IPS-18c (cell line): Measurements from ENCODE around the gene SLC12A7.
"Not testable (repeated sequence)": the region's sequence is repeated elsewhere in the genome, so short reads cannot be mapped to it uniquely, and the experiment has no call there.

ENCODE experiments used
- H3K4me3 ChIP-seq: 2 replicates; pipeline ENCODE4 v1.7.0; 2013; ENCODE audit warnings: low read depth, mild to moderate bottlenecking, low read length, moderate library complexity; ENCODE audit not compliant: insufficient read depth
- H3K9me3 ChIP-seq: one replicate; pipeline ENCODE4 v1.6.1; 2013; ENCODE audit warnings: mild to moderate bottlenecking, low read length, moderate library complexity; ENCODE audit not compliant: control insufficient read depth, insufficient read depth

SLC12A7 gene

GRCh38 chr5:1094670-1095190 lies 17.1 kb downstream of the SLC12A7 start:
- Histone ChIP-seq H3K9me3 (no peaks in the 10 kb centered on the region), H3K4me3 (no peak overlapping the region)

GRCh38 chr5:1093361-1093760 lies 18.5 kb downstream of the SLC12A7 start:
- no peaks in the 10 kb centered on the region for H3K9me3 ChIP-seq
- H3K4me3 ChIP-seq: no peak overlapping the region

GRCh38 chr5:1092122-1092521 lies 19.7 kb downstream of the SLC12A7 start:
- H3K9me3 ChIP-seq: no peaks in the 10 kb centered on the region
- no peak overlapping the region for H3K4me3 ChIP-seq

- H3K9me3 ChIP-seq: no peaks in the 10 kb centered on the region
These were observed 20.2 kb downstream of the SLC12A7 start for GRCh38 chr5:1091632-1092031.

GRCh38 chr5:1090538-1090937 lies 21.3 kb downstream of the SLC12A7 start:
- H3K4me3 ChIP-seq: no peak overlapping the region

More at GRCh38 chr5:1091632-1092031, 20.2 kb downstream of the SLC12A7 start:
- H3K4me3 ChIP-seq: no peak overlapping the region

GRCh38 chr5:1089621-1090040 lies 22.2 kb downstream of the SLC12A7 start:
- H3K4me3 ChIP-seq: no peak overlapping the region
- no peaks in the 10 kb centered on the region for H3K9me3 ChIP-seq

More at GRCh38 chr5:1090538-1090937, 21.3 kb downstream of the SLC12A7 start:
- H3K9me3 ChIP-seq: no peaks in the 10 kb centered on the region

- no peak overlapping the region for H3K4me3 ChIP-seq
- no peaks in the 10 kb centered on the region for H3K9me3 ChIP-seq
These were observed 22.7 kb downstream of the SLC12A7 start for GRCh38 chr5:1089146-1089545.

- H3K4me3 ChIP-seq: no peak overlapping the region
- no peaks in the 10 kb centered on the region for H3K9me3 ChIP-seq
These were observed 23.1 kb downstream of the SLC12A7 start for GRCh38 chr5:1088726-1089125.

- no peak overlapping the region for H3K4me3 ChIP-seq
- H3K9me3 ChIP-seq: no peaks in the 10 kb centered on the region
These were observed 23.8 kb downstream of the SLC12A7 start for GRCh38 chr5:1088031-1088430.

GRCh38 chr5:1087428-1087827 lies 24.4 kb downstream of the SLC12A7 start:
- no peaks in the 10 kb centered on the region for H3K9me3 ChIP-seq
- H3K4me3 ChIP-seq: no peak overlapping the region

GRCh38 chr5:1086871-1087270 lies 25.0 kb downstream of the SLC12A7 start:
- H3K4me3 ChIP-seq: no peak overlapping the region
- H3K9me3 ChIP-seq: no peaks in the 10 kb centered on the region

- Histone ChIP-seq H3K9me3 (no peaks in the 10 kb centered on the region), H3K4me3 (no peak overlapping the region)
These were observed 25.7 kb downstream of the SLC12A7 start for GRCh38 chr5:1086137-1086536.

GRCh38 chr5:1085391-1085790 lies 26.5 kb downstream of the SLC12A7 start:
- Histone ChIP-seq H3K4me3 (no peak overlapping the region), H3K9me3 (no peaks in the 10 kb centered on the region)

- H3K4me3 ChIP-seq: no peak overlapping the region
- H3K9me3 ChIP-seq: no peaks in the 10 kb centered on the region
These were observed 27.8 kb downstream of the SLC12A7 start for GRCh38 chr5:1083823-1084605.

- H3K4me3 ChIP-seq, H3K9me3 ChIP-seq: not testable (repeated sequence)
These were observed 28.8 kb downstream of the SLC12A7 start for GRCh38 chr5:1083026-1083425.

GRCh38 chr5:1081519-1081918 lies 30.3 kb downstream of the SLC12A7 start:
- H3K9me3 ChIP-seq: no peaks in the 10 kb centered on the region
- H3K4me3 ChIP-seq: no peak overlapping the region

- no peaks in the 10 kb centered on the region for H3K9me3 ChIP-seq
These were observed 31.4 kb downstream of the SLC12A7 start for GRCh38 chr5:1080432-1080831.

GRCh38 chr5:1079961-1080360 lies 31.9 kb downstream of the SLC12A7 start:
- Histone ChIP-seq H3K9me3 (no peaks in the 10 kb centered on the region), H3K4me3 (no peak overlapping the region)

More at GRCh38 chr5:1080432-1080831, 31.4 kb downstream of the SLC12A7 start:
- H3K4me3 ChIP-seq: no peak overlapping the region

GRCh38 chr5:1079486-1079885 lies 32.4 kb downstream of the SLC12A7 start:
- no peaks in the 10 kb centered on the region for H3K9me3 ChIP-seq
- H3K4me3 ChIP-seq: no peak overlapping the region
